HL-60 (cell line): ENCODE results near the gene COX17.
A peak's percentile ranks its signal among the peaks of the same experiment; 100 is the strongest.

Experiments
- DNase-seq, 2 experiments: peaks; one replicate each; pipeline ENCODE4 v3.0.0-alpha.2; 2010 to 2020; ENCODE audit warnings: low read depth in 1 of 2, low spot score in 1 of 2
- H3K27ac ChIP-seq: fragments of 250-450 bp; sonication (Bioruptor Pico); replicated peaks from 2 replicates; pipeline ENCODE4 v1.5.1; 2020; ENCODE audit warnings: mild to moderate bottlenecking, moderate library complexity
- H3K27me3 ChIP-seq: fragments of 250-450 bp; sonication (Bioruptor Pico); 2 replicates; pipeline ENCODE4 v1.5.1; 2021; ENCODE audit warnings: mild to moderate bottlenecking, moderate library complexity; ENCODE audit not compliant: insufficient read depth, poor library complexity, severe bottlenecking
- H3K4me3 ChIP-seq: replicated peaks from 2 replicates; pipeline ENCODE4 v1.5.1; 2011; ENCODE audit warnings: mild to moderate bottlenecking, control low read depth, low read length; ENCODE audit not compliant: insufficient read depth
- GABPA ChIP-seq: IDR thresholded peaks from 2 replicates; pipeline ENCODE4 v1.6.1; 2012; ENCODE audit warnings: low read depth
- POLR2AphosphoS5 ChIP-seq: IDR thresholded peaks from 2 replicates; pipeline ENCODE4 v1.6.1; 2012; ENCODE audit warnings: low read depth
- SPI1 ChIP-seq: IDR thresholded peaks from 2 replicates; pipeline ENCODE4 v1.6.1; 2012; ENCODE audit warnings: low read depth, mild to moderate bottlenecking, borderline replicate concordance
- long read RNA-seq: library from polyadenylated mRNA; unstranded; transcript quantifications from one replicate; pipeline ENCODE4 v2.0.0, GENCODE V29; 2020
- TF ChIP-seq, protein P1 (sequence below): IDR thresholded peaks from 2 replicates; pipeline ENCODE4 v1.6.1; 2012; ENCODE audit warnings: low read depth; ENCODE audit not compliant: insufficient replicate concordance
- TF ChIP-seq, protein P2 (sequence below): IDR thresholded peaks from one replicate; pipeline ENCODE4 v1.5.1; 2011; ENCODE audit warnings: low read length, control low read depth, inconsistent platforms; ENCODE audit not compliant: insufficient read depth

Gene COX17, protein sequence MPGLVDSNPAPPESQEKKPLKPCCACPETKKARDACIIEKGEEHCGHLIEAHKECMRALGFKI
- long read RNA-seq, transcript COX17-201 (3 exons, 684 nt): major isoform, 16 of 30 reads
- long read RNA-seq, partial matches to known transcripts: 0 of 30 reads
- long read RNA-seq, other reads (novel, unspliced or antisense): 14 of 30 reads

DNA sequence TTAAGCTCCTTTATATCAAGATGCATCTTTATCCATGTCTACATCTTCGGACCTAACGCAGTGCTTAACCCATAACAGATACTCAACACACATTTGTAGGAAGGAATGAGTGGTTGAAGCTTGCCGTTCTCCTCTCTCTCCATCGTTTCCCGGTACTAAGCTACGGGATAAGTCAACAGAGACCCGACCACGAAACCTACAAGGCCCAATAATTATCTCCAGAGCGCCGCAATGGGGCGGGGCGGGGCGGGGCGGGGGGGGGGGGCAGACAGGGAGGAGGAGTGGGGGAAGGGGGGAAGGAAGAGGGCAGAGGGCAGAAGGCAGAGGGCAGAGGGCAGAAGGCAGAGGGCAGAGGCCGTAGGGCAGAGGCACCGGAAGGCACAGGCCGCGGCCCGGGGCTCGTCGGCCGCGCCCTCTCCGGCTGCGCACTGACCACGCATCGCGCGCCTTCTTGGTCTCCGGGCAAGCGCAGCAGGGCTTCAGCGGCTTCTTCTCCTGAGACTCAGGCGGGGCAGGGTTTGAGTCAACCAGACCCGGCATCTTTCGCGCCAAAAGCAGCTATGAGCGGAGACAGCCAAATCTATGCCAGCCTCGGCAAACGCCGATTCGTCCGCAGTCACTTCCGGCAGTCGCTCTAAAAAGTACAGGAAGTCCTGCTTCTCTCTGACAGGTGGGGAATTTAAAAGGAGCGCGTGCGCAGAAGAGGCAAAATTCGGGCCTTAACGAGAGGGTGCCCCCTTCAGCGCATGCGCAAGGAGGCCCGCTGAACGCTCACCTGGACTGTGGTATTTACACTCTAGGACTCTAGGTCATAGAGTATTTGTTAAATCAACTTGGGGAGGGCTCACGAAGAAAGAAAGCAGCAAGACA, at the start of gene COX17:
Gene COX17 (minus strand): TSS at position 636 of the 870 bp plus-strand sequence. CDS start 96 bp downstream, at position 540.
- DNase-seq: peak; percentile 94 to 97
- H3K27me3 ChIP-seq: no peaks in the 10 kb centered on the region
- TF ChIP-seq, protein P1, sequence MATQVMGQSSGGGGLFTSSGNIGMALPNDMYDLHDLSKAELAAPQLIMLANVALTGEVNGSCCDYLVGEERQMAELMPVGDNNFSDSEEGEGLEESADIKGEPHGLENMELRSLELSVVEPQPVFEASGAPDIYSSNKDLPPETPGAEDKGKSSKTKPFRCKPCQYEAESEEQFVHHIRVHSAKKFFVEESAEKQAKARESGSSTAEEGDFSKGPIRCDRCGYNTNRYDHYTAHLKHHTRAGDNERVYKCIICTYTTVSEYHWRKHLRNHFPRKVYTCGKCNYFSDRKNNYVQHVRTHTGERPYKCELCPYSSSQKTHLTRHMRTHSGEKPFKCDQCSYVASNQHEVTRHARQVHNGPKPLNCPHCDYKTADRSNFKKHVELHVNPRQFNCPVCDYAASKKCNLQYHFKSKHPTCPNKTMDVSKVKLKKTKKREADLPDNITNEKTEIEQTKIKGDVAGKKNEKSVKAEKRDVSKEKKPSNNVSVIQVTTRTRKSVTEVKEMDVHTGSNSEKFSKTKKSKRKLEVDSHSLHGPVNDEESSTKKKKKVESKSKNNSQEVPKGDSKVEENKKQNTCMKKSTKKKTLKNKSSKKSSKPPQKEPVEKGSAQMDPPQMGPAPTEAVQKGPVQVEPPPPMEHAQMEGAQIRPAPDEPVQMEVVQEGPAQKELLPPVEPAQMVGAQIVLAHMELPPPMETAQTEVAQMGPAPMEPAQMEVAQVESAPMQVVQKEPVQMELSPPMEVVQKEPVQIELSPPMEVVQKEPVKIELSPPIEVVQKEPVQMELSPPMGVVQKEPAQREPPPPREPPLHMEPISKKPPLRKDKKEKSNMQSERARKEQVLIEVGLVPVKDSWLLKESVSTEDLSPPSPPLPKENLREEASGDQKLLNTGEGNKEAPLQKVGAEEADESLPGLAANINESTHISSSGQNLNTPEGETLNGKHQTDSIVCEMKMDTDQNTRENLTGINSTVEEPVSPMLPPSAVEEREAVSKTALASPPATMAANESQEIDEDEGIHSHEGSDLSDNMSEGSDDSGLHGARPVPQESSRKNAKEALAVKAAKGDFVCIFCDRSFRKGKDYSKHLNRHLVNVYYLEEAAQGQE: no peak
- TF ChIP-seq SPI1 (no peak), POLR2AphosphoS5 (peak; percentile 79; the same call in 1 of the 2 replicates), GABPA (peak; percentile 78)
- peak within 1 kb of the TSS; percentile 72 for H3K4me3 ChIP-seq
- peak within 1 kb of the TSS; percentile 97 for H3K27ac ChIP-seq

DNA sequence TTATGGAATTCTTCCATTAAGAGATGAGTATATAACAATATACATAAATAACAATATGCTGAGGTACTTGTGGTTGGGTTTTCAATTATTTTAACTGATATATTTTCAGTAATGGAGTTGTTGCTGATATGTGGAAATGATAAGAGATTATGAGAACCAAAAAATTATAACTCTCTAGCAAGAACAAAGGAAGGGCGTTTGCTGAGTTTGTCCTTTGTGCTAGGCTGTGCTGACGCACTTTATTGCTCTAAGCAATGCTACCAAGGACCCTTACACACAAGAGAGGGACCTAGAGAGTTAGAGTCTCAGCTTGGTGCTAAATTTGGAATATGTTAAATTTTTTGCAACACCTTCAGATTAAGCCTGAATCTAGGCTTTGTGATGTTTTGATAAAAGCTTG, 49.7 kb upstream of the COX17 start:
- Histone ChIP-seq H3K4me3 (no peak overlapping the region), H3K27ac (no peak overlapping the region), H3K27me3 (no peaks in the 10 kb centered on the region)
- no peak for TF ChIP-seq POLR2AphosphoS5
- TF ChIP-seq, protein P1: no peak
- no peak for TF ChIP-seq SPI1
- TF ChIP-seq, protein P2, sequence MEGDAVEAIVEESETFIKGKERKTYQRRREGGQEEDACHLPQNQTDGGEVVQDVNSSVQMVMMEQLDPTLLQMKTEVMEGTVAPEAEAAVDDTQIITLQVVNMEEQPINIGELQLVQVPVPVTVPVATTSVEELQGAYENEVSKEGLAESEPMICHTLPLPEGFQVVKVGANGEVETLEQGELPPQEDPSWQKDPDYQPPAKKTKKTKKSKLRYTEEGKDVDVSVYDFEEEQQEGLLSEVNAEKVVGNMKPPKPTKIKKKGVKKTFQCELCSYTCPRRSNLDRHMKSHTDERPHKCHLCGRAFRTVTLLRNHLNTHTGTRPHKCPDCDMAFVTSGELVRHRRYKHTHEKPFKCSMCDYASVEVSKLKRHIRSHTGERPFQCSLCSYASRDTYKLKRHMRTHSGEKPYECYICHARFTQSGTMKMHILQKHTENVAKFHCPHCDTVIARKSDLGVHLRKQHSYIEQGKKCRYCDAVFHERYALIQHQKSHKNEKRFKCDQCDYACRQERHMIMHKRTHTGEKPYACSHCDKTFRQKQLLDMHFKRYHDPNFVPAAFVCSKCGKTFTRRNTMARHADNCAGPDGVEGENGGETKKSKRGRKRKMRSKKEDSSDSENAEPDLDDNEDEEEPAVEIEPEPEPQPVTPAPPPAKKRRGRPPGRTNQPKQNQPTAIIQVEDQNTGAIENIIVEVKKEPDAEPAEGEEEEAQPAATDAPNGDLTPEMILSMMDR: no peak
- no peak for TF ChIP-seq GABPA
- no peak for DNase-seq

DNA sequence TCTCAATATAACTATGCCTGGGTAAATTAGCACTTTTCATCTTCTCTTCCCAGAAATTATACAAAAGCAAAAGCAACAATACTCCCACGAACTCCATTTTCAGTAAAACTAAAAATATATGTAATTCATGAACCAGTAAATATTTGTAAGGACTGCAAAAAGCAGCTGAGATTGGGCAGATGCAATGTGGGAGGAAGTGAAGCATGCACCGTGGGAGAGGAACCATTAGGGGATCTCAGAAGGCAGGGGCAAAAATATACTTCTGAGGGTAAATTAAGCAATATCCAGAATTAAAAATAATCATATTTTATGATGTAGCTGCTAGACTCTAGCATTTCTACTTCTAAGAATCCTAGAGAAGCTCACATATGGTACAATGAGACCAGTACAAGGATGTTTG, 45.8 kb upstream of the COX17 start:
- peak; percentile 65 for TF ChIP-seq SPI1
- TF ChIP-seq, protein P2: no peak
- Histone ChIP-seq H3K27ac (no peak overlapping the region), H3K4me3 (no peak overlapping the region), H3K27me3 (no peaks in the 10 kb centered on the region)
- no peak for DNase-seq

DNA sequence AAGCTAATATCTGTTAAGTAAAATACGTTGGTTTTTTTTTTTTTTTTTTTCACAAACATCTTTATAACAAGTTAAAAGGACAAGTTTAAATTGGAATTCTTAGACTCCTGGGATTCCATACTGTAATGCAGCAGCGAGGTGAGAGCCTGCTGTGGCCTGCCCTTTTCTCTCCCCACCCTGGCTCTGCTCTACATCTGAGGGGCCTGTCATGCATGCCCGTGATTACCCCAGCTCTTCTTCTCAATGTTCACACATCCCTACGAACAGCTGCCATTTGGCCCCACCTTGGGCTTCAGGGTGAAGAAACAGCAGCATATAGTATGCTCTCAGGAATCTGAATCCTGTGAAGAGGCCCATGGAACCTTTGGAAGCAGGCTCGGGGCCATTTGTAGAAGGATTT, 40.3 kb upstream of the COX17 start:
- Histone ChIP-seq H3K27ac (no peak overlapping the region), H3K4me3 (no peak overlapping the region), H3K27me3 (no peaks in the 10 kb centered on the region)
- TF ChIP-seq, protein P2: no peak
- TF ChIP-seq GABPA (no peak), POLR2AphosphoS5 (no peak), SPI1 (no peak)
- TF ChIP-seq, protein P1: no peak
- DNase-seq: no peak
